Trophoblast cell (in vitro differentiated cells and primary cell): ENCODE data around the gene CBFA2T3.

Experiments used
- DNase-seq, 2 donors: peaks; one replicate each; pipeline ENCODE4 v3.0.0-alpha.2; 2016
- H2AFZ ChIP-seq: 2 replicates; pipeline ENCODE4 v1.6.1; 2013; ENCODE audit warnings: low read length, moderate library complexity, mild to moderate bottlenecking; ENCODE audit not compliant: insufficient read depth, poor library complexity
- H2AK5ac ChIP-seq: 2 replicates; pipeline ENCODE4 v1.6.1; 2013; ENCODE audit warnings: mild to moderate bottlenecking, low read length
- H2BK120ac ChIP-seq: 2 replicates; pipeline ENCODE4 v1.6.1; 2013; ENCODE audit warnings: low read length, mild to moderate bottlenecking, moderate library complexity; ENCODE audit not compliant: insufficient read depth, poor library complexity
- H2BK12ac ChIP-seq: 2 replicates; pipeline ENCODE4 v1.6.1; 2013; ENCODE audit warnings: mild to moderate bottlenecking, low read length, moderate library complexity
- H2BK5ac ChIP-seq: 2 replicates; pipeline ENCODE4 v1.6.1; 2013; ENCODE audit warnings: low read length, low read depth, moderate library complexity, mild to moderate bottlenecking; ENCODE audit not compliant: poor library complexity
- H3K14ac ChIP-seq: 2 replicates; pipeline ENCODE4 v1.6.1; 2013; ENCODE audit warnings: mild to moderate bottlenecking, low read length
- H3K18ac ChIP-seq: 2 replicates; pipeline ENCODE4 v1.6.1; 2013; ENCODE audit warnings: mild to moderate bottlenecking, low read length
- H3K23ac ChIP-seq: 2 replicates; pipeline ENCODE4 v1.6.1; 2013; ENCODE audit warnings: low read length
- H3K27ac ChIP-seq: 2 replicates; pipeline ENCODE4 v1.5.1; 2013; ENCODE audit warnings: low read depth, mild to moderate bottlenecking, inconsistent platforms, low read length, moderate library complexity
- H3K27me3 ChIP-seq: 2 replicates; pipeline ENCODE4 v1.6.1; 2013; ENCODE audit warnings: inconsistent platforms, mild to moderate bottlenecking, low read length, moderate library complexity; ENCODE audit not compliant: insufficient read depth
- H3K36me3 ChIP-seq, 2 experiments: 1 replicate in 1 of 2; 2 replicates in 1 of 2; pipeline ENCODE4 v1.6.1; 2013; ENCODE audit warnings: low read length in 2 of 2, mild to moderate bottlenecking in 2 of 2, moderate library complexity in 1 of 2; ENCODE audit not compliant: insufficient read depth in 2 of 2, control insufficient read depth in 1 of 2
- H3K4ac ChIP-seq: 2 replicates; pipeline ENCODE4 v1.6.1; 2013; ENCODE audit warnings: low read depth, mild to moderate bottlenecking, low read length, moderate library complexity
- H3K4me1 ChIP-seq, 2 experiments: 1 replicate in 1 of 2; 2 replicates in 1 of 2; pipeline ENCODE4 v1.6.1; 2013; ENCODE audit warnings: low read length in 2 of 2, mild to moderate bottlenecking in 2 of 2, moderate library complexity in 1 of 2; ENCODE audit not compliant: insufficient read depth in 2 of 2, control insufficient read depth in 1 of 2
- H3K4me2 ChIP-seq: 2 replicates; pipeline ENCODE4 v1.6.1; 2013; ENCODE audit warnings: inconsistent platforms, mild to moderate bottlenecking, low read length, moderate library complexity
- H3K4me3 ChIP-seq: 2 replicates; pipeline ENCODE4 v1.5.1; 2013; ENCODE audit warnings: mild to moderate bottlenecking, low read depth, low read length, inconsistent platforms
- H3K79me1 ChIP-seq: one replicate; pipeline ENCODE4 v1.6.1; 2013; ENCODE audit warnings: low read length
- H3K79me2 ChIP-seq: 2 replicates; pipeline ENCODE4 v1.6.1; 2013; ENCODE audit warnings: low read length, mild to moderate bottlenecking; ENCODE audit not compliant: control insufficient read depth, insufficient read depth, poor library complexity
- H3K9ac ChIP-seq: 2 replicates; pipeline ENCODE4 v1.6.1; 2013; ENCODE audit warnings: mild to moderate bottlenecking, low read length
- H3K9me3 ChIP-seq: 2 replicates; pipeline ENCODE4 v1.6.1; 2013; ENCODE audit warnings: low read depth, mild to moderate bottlenecking, control low read depth, inconsistent platforms, low read length; ENCODE audit not compliant: insufficient read depth
- H4K12ac ChIP-seq: 2 replicates; pipeline ENCODE4 v1.6.1; 2013; ENCODE audit warnings: low read depth, mild to moderate bottlenecking, low read length, moderate library complexity
- H4K8ac ChIP-seq: 2 replicates; pipeline ENCODE4 v1.6.1; 2013; ENCODE audit warnings: low read depth, mild to moderate bottlenecking, low read length, moderate library complexity
- H4K91ac ChIP-seq: one replicate; pipeline ENCODE4 v1.6.1; 2013; ENCODE audit warnings: low read depth, mild to moderate bottlenecking, low read length, moderate library complexity
- WGBS: extraction: QIAGEN DNeasy Blood & Tissue Kit; methylation state at CpG from one replicate; pipeline ENCODE4 v1.1.7; 2013; ENCODE audit warnings: missing lambda C conversion rate; ENCODE audit not compliant: insufficient read length, insufficient coverage; ENCODE audit errors: extremely low coverage; 5-methylcytosine and 5-hydroxymethylcytosine counted together

CBFA2T3 gene

DNA sequence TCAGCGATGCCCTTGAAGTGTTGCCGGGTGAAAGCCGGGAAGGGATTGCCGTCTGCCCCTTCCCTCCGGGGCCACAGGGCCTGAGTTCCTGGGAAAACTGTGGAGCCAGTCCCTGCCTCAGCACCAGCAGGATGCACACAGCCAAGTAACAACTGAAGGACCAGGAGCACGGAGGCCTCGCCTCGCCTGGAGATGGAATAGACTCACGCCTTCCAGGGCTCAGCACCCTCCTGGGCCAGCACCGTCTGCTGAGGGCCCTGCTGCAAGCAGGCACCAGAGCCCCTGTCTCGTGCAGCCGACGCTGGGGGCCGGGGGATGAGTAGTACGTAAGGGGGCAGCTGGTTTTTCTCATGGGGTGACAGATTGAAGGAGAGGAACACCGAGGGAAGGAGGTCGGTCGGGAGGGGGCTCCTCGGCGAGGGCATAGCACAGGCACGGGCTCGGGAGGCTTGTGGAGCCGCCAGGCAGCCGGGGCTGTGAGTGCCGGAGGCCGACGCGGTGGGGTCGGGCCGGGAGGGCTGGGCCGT, 6.4 kb downstream of the CBFA2T3 start:
- H4K12ac ChIP-seq = no peak overlapping the region
- H2AK5ac ChIP-seq = no peak overlapping the region
- H3K79me2 ChIP-seq = no peaks in the 10 kb centered on the region
- H3K23ac ChIP-seq = no peak overlapping the region
- H2BK12ac ChIP-seq = no peak overlapping the region
- H3K4me3 ChIP-seq = no peak overlapping the region
- H3K14ac ChIP-seq = no peak overlapping the region
- H3K36me3 ChIP-seq = no peaks in the 10 kb centered on the region
- H3K27ac ChIP-seq = no peak overlapping the region
- H4K8ac ChIP-seq = no peak overlapping the region
- H3K4me1 ChIP-seq = no peaks in the 10 kb centered on the region
- H3K9ac ChIP-seq = no peak overlapping the region
- H3K18ac ChIP-seq = no peak overlapping the region
- no peaks in the 10 kb centered on the region for H3K79me1 ChIP-seq
- H2BK120ac ChIP-seq = no peak overlapping the region
- no peak overlapping the region for H3K4ac ChIP-seq
- H2AFZ ChIP-seq = no peak overlapping the region
- no CpG with 5 or more reads among the region's 31 CpGs for WGBS
- no peak overlapping the region for H4K91ac ChIP-seq
- H2BK5ac ChIP-seq = no peak overlapping the region
- H3K4me2 ChIP-seq = no peak overlapping the region
- DNase-seq = no peak
- no peaks in the 10 kb centered on the region for H3K27me3 ChIP-seq
- no peaks in the 10 kb centered on the region for H3K9me3 ChIP-seq

DNA sequence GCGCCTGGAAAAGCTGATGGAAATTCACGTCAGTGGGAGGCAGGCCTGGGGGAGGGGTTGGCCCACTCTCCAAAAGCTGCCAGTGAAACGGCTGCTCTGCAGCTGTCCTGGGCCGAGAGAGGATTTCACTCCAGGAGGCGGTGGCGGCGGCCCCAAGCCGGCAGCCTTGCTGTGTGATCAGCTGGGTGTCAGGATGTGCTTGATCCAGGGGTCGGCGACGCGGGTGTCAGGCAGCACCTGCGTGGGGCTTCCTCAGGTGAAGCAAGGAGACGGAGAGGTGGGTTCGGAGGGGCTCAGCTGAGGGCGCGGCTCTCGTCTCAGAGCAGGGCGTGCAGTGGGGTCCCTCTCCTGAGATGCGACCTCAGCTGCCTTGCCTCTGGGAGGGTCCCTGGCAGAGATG, 7.0 kb downstream of the CBFA2T3 start:
- Histone ChIP-seq H3K27me3 (no peaks in the 10 kb centered on the region), H3K79me2 (no peaks in the 10 kb centered on the region), H2BK120ac (no peak overlapping the region), H3K36me3 (no peaks in the 10 kb centered on the region), H3K4ac (no peak overlapping the region), H3K14ac (no peak overlapping the region), H2BK5ac (no peak overlapping the region), H3K4me1 (no peaks in the 10 kb centered on the region), H4K8ac (no peak overlapping the region), H3K4me3 (no peak overlapping the region), H3K9me3 (no peaks in the 10 kb centered on the region), H3K18ac (no peak overlapping the region), H3K4me2 (no peak overlapping the region), H4K91ac (no peak overlapping the region), H4K12ac (no peak overlapping the region), H2AK5ac (no peak overlapping the region), H3K79me1 (no peaks in the 10 kb centered on the region), H2BK12ac (no peak overlapping the region), H3K23ac (no peak overlapping the region), H3K9ac (no peak overlapping the region), H2AFZ (no peak overlapping the region), H3K27ac (no peak overlapping the region)
- no CpG with 5 or more reads among the region's 20 CpGs for WGBS
- no peak for DNase-seq

DNA sequence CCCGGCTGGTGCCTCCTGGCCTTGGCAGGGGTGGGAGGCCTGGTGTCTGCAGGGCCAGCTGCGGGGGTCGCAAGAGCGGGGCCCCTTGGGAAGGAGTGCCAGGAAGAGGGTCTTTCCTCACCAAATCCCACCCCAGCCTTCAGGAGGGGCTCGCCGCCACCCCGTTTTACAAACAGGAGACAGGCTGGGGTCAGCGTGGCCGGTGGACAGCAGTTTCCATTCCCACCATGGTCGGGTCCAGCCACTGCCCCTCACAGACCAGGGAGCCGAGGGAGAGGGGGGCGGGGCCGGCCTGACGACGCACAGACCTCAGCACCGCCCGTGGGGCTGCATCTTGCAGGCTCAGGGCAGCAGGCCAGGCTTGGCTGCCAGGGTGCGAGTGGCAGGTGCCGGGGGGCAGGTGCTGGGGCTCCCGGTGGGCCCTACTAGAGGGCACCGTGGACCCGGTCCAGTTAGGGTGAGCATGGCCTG, 7.6 kb downstream of the CBFA2T3 start:
- WGBS = no CpG with 5 or more reads among the region's 22 CpGs
- no peaks in the 10 kb centered on the region for H3K9me3 ChIP-seq
- DNase-seq = no peak
- no peak overlapping the region for H2BK120ac ChIP-seq
- H3K79me1 ChIP-seq = no peaks in the 10 kb centered on the region
- H3K23ac ChIP-seq = no peak overlapping the region
- H2AFZ ChIP-seq = no peak overlapping the region
- no peak overlapping the region for H3K4me3 ChIP-seq
- no peaks in the 10 kb centered on the region for H3K4me1 ChIP-seq
- H3K36me3 ChIP-seq = no peaks in the 10 kb centered on the region
- no peak overlapping the region for H3K4ac ChIP-seq
- H4K12ac ChIP-seq = no peak overlapping the region
- no peak overlapping the region for H2AK5ac ChIP-seq
- no peak overlapping the region for H3K27ac ChIP-seq
- no peaks in the 10 kb centered on the region for H3K27me3 ChIP-seq
- H2BK12ac ChIP-seq = no peak overlapping the region
- H3K79me2 ChIP-seq = no peaks in the 10 kb centered on the region
- no peak overlapping the region for H3K14ac ChIP-seq
- H4K8ac ChIP-seq = no peak overlapping the region
- no peak overlapping the region for H3K9ac ChIP-seq
- no peak overlapping the region for H3K18ac ChIP-seq
- no peak overlapping the region for H4K91ac ChIP-seq
- H2BK5ac ChIP-seq = no peak overlapping the region
- H3K4me2 ChIP-seq = no peak overlapping the region

DNA sequence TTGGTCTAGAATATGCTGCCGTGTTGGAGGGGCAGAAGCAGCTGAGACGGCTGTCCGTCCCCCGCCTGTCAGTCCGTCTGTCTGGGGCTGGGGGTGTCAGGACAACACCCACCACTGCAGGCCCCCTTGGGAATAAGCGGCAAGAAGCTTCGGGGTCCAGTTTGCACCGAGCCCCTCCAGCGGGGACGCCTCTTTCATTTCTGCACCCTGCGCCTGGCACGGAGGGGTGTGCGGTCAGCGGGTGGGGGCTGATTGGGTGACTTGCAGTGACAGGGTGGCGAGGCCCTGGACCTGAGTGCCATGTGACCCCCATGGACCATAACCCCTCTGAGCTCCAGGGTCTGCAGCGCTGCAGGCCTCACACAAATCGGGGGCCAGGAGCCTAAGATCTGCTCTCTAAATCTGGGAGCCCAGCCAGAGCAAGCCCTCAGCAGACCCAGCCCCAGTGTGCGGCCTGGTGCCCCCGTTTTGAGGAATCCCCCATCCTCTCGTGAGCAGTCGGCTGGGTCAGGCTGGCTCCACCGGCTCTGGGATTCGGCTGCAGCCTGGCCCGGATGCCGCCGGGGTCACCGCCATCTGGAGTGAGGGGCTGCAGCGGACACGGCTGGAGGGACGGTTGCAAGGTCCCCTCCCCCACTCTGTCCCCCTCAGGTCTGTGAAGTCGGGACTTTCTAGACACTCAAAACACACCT, 8.3 kb downstream of the CBFA2T3 start:
- no peaks in the 10 kb centered on the region for H3K79me1 ChIP-seq
- H3K27me3 ChIP-seq = no peaks in the 10 kb centered on the region
- H3K9ac ChIP-seq = no peak overlapping the region
- H3K4ac ChIP-seq = no peak overlapping the region
- H3K79me2 ChIP-seq = no peaks in the 10 kb centered on the region
- H3K27ac ChIP-seq = no peak overlapping the region
- no peaks in the 10 kb centered on the region for H3K36me3 ChIP-seq
- no peak overlapping the region for H3K14ac ChIP-seq
- no peak overlapping the region for H2BK120ac ChIP-seq
- H4K8ac ChIP-seq = no peak overlapping the region
- no peak overlapping the region for H2AFZ ChIP-seq
- no peak overlapping the region for H2BK5ac ChIP-seq
- H3K18ac ChIP-seq = no peak overlapping the region
- no peak overlapping the region for H3K4me2 ChIP-seq
- H3K4me3 ChIP-seq = no peak overlapping the region
- no peak overlapping the region for H2AK5ac ChIP-seq
- no peaks in the 10 kb centered on the region for H3K4me1 ChIP-seq
- DNase-seq = no peak
- H4K12ac ChIP-seq = no peak overlapping the region
- no peak overlapping the region for H4K91ac ChIP-seq
- H3K23ac ChIP-seq = no peak overlapping the region
- WGBS = no CpG with 5 or more reads among the region's 31 CpGs
- no peak overlapping the region for H2BK12ac ChIP-seq
- peaks cover 2% of the 10 kb centered on the region for H3K9me3 ChIP-seq
